Measurements from ENCODE around the gene ELL2. TPM values are rescaled to one million over a fixed set of nuclear protein-coding genes. Genes with fewer than 3 reads are reported as not detected.

ELL2 gene
- polyA plus RNA-seq, 1 of the 3 experiments (the other 2 are of a cell fraction): 18.4 TPM

DNA sequence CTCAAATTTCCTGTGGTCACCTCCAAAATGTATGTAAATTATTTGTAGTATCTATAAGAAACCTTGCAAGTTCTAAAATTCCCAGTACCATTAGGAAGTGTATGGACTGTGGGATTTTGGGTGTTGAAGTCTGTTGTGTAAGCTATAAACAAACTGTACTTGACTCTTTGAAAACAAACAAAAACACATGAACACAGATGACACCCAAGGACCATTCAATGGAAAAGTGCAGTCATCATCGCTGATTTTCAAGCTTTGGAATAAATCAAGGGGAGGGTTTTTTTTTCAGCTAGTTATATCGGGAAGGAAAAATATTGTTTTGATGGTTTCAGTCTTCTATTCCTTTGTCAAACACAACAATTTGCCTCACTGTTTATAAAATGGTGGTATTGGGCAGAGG, 49.6 kb downstream of the ELL2 start (continued):
- TF ChIP-seq ELF1 (IDR thresholded peaks at IDR 0.05) (no peak), RFX5 (IDR thresholded peaks at IDR 0.05; ENCODE audit: low read length) (no peak)
- TF ChIP-seq, protein P1, sequence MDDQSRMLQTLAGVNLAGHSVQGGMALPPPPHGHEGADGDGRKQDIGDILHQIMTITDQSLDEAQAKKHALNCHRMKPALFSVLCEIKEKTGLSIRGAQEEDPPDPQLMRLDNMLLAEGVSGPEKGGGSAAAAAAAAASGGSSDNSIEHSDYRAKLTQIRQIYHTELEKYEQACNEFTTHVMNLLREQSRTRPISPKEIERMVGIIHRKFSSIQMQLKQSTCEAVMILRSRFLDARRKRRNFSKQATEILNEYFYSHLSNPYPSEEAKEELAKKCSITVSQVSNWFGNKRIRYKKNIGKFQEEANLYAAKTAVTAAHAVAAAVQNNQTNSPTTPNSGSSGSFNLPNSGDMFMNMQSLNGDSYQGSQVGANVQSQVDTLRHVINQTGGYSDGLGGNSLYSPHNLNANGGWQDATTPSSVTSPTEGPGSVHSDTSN (IDR thresholded peaks at IDR 0.05): no peak

DNA sequence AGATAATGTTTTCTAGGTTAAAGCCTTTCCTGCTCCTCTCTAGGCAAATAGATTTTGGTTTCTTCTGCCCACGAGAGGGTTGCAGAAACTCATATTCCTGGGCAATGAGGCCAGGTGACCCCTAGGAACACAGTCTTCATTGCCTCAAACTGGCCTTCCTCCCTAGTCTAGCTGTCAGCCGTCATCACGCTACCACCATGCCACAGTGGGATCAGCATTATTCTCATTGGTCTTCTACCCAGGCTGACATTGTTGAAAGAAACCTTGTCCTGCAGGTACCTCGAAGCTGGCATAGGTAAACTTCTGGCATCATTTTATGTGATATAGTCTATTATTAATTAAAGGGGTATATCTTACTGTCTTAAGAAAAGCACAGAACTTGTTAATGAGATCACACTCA, 51.1 kb downstream of the ELL2 start:
- peaks cover 19% of the 10 kb centered on the region; the same call in 1 of the 2 replicates for H4K20me1 ChIP-seq (ENCODE audit: insufficient read depth)
- 100% methylated on average over 4 of the region's 4 CpGs for WGBS (ENCODE audit: low lambda C conversion rate)
- no peak overlapping the region for H3K9ac ChIP-seq
- no peaks in the 10 kb centered on the region for H3K9me3 ChIP-seq
- no peak overlapping the region for H3K4me2 ChIP-seq
- DNase-seq: no peak
- TF ChIP-seq, protein P2, sequence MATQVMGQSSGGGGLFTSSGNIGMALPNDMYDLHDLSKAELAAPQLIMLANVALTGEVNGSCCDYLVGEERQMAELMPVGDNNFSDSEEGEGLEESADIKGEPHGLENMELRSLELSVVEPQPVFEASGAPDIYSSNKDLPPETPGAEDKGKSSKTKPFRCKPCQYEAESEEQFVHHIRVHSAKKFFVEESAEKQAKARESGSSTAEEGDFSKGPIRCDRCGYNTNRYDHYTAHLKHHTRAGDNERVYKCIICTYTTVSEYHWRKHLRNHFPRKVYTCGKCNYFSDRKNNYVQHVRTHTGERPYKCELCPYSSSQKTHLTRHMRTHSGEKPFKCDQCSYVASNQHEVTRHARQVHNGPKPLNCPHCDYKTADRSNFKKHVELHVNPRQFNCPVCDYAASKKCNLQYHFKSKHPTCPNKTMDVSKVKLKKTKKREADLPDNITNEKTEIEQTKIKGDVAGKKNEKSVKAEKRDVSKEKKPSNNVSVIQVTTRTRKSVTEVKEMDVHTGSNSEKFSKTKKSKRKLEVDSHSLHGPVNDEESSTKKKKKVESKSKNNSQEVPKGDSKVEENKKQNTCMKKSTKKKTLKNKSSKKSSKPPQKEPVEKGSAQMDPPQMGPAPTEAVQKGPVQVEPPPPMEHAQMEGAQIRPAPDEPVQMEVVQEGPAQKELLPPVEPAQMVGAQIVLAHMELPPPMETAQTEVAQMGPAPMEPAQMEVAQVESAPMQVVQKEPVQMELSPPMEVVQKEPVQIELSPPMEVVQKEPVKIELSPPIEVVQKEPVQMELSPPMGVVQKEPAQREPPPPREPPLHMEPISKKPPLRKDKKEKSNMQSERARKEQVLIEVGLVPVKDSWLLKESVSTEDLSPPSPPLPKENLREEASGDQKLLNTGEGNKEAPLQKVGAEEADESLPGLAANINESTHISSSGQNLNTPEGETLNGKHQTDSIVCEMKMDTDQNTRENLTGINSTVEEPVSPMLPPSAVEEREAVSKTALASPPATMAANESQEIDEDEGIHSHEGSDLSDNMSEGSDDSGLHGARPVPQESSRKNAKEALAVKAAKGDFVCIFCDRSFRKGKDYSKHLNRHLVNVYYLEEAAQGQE (IDR thresholded peaks at IDR 0.05; ENCODE audit: low read depth, low read length): no peak
- peaks cover 6% of the 10 kb centered on the region for H3F3A ChIP-seq (replicated peaks; ENCODE audit: insufficient read depth)
- H3K4me1 ChIP-seq (ENCODE audit: control insufficient read depth in 1 of 2, insufficient read depth in 2 of 2, low read depth in 1 of 2, low read length in 1 of 2): no peaks in the 10 kb centered on the region; a peak in 1 of 4 replicates
- H3K36me3 ChIP-seq (replicated peaks in 1 of 2; ENCODE audit: control insufficient read depth in 1 of 2, insufficient read depth in 2 of 2, low read length in 1 of 2): peaks cover 27 to 81% of the 10 kb centered on the region in 2 experiments
- H3K79me2 ChIP-seq (ENCODE audit: insufficient read depth): peaks cover 95% of the 10 kb centered on the region
- H3K9me2 ChIP-seq: no peaks in the 10 kb centered on the region
- H3K4me3 ChIP-seq (ENCODE audit: low read depth in 2 of 2, low read length in 1 of 2): no peak overlapping the region
- H3K27me3 ChIP-seq (ENCODE audit: insufficient read depth): no peaks in the 10 kb centered on the region
- no peak overlapping the region for H3K27ac ChIP-seq (ENCODE audit: low read depth in 2 of 2, low read length in 1 of 2)
- ChIA-PET POLR2A (no interaction called here), CTCF (no interaction called here)
- H2AFZ ChIP-seq (ENCODE audit: low read depth): no peak overlapping the region

DNA sequence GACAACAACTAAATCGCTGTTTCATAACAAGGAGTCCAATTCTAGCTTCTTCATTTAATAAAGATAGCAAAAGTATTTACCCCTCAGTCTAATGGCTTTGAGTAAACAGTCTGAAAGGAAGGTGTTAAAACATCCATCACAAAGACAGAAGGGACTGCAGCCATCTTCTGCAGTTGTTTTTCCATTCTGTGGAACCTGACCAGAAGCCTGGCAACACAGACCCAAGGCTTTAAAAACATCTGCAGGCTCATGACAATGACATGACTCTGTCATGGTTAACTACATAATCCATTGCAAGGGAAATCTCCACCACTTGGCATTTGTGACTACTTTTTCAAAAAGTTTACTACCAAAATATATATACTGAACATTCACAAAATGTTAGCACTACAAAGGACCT, 51.9 kb downstream of the ELL2 start:
- Histone ChIP-seq H3K36me3 (replicated peaks in 1 of 2; ENCODE audit: control insufficient read depth in 1 of 2, insufficient read depth in 2 of 2, low read length in 1 of 2) (peaks cover 33 to 80% of the 10 kb centered on the region in 2 experiments), H3K27me3 (ENCODE audit: insufficient read depth) (no peaks in the 10 kb centered on the region), H3K79me2 (ENCODE audit: insufficient read depth) (peaks cover 94% of the 10 kb centered on the region), H2AFZ (ENCODE audit: low read depth) (no peak overlapping the region), H3F3A (replicated peaks; ENCODE audit: insufficient read depth) (peaks cover 10% of the 10 kb centered on the region), H3K4me3 (ENCODE audit: low read depth in 2 of 2, low read length in 1 of 2) (no peak overlapping the region), H3K9ac (no peak overlapping the region), H3K4me2 (no peak overlapping the region), H4K20me1 (ENCODE audit: insufficient read depth) (peaks cover 19% of the 10 kb centered on the region; the same call in 1 of the 2 replicates), H3K9me2 (no peaks in the 10 kb centered on the region), H3K9me3 (no peaks in the 10 kb centered on the region), H3K27ac (ENCODE audit: low read depth in 2 of 2, low read length in 1 of 2) (no peak overlapping the region), H3K4me1 (ENCODE audit: control insufficient read depth in 1 of 2, insufficient read depth in 2 of 2, low read depth in 1 of 2, low read length in 1 of 2) (no peaks in the 10 kb centered on the region; a peak in 1 of 4 replicates)
- WGBS (ENCODE audit: low lambda C conversion rate): 100% methylated on average over 1 of the region's 1 CpG
- CTCF ChIA-PET: no interaction called here
- no peak for DNase-seq
- TF ChIP-seq SMC3 (IDR thresholded peaks at IDR 0.05; ENCODE audit: low read depth, low read length): no peak
- no peak for TF ChIP-seq TCF12 (IDR thresholded peaks at IDR 0.05)
- TF ChIP-seq, protein P3, sequence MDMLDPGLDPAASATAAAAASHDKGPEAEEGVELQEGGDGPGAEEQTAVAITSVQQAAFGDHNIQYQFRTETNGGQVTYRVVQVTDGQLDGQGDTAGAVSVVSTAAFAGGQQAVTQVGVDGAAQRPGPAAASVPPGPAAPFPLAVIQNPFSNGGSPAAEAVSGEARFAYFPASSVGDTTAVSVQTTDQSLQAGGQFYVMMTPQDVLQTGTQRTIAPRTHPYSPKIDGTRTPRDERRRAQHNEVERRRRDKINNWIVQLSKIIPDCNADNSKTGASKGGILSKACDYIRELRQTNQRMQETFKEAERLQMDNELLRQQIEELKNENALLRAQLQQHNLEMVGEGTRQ (IDR thresholded peaks at IDR 0.05; ENCODE audit: borderline replicate concordance, low read depth, low read length): no peak
- no peak for TF ChIP-seq FOXJ3 (CRISPR knock-in tag; IDR thresholded peaks at IDR 0.05)
- no peak for TF ChIP-seq GABPA (IDR thresholded peaks at IDR 0.05; ENCODE audit: low read depth)
- TF ChIP-seq, protein P4, sequence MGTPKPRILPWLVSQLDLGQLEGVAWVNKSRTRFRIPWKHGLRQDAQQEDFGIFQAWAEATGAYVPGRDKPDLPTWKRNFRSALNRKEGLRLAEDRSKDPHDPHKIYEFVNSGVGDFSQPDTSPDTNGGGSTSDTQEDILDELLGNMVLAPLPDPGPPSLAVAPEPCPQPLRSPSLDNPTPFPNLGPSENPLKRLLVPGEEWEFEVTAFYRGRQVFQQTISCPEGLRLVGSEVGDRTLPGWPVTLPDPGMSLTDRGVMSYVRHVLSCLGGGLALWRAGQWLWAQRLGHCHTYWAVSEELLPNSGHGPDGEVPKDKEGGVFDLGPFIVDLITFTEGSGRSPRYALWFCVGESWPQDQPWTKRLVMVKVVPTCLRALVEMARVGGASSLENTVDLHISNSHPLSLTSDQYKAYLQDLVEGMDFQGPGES (IDR thresholded peaks at IDR 0.05; ENCODE audit: low read depth, low read length): no peak
- POLR2A ChIA-PET: no interaction called here

Measured in SK-N-SH (cell line).